ENCODE results near the gene LZTS2. TPM values are rescaled to one million over a fixed set of nuclear protein-coding genes. Genes with fewer than 3 reads are reported as not detected.

The LZTS2 gene
- total and polyA plus RNA-seq, 2 experiments from 2014 or later = 73.6 to 90.7 TPM

DNA sequence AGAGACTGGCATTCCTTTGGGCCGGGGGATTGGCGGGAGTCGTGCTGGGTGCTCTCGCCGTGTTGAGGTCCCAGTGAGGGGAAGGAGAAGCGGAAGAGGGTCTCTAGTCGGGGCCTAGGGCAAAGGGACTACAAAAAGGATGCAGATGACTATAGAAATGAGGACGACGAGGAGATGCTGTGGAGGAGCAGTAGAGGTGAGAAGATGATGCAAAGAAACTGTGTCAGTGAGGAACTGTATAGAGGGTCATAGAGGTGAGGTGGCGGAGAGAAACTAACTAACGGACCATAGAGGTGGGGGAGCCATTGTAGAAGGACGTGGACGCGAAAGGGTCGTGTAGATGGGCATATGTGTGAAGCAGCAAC, 11.9 kb upstream of the LZTS2 start:
- no peak for TF ChIP-seq EZH2 (IDR thresholded peaks at IDR 0.05; ENCODE audit: borderline replicate concordance)
- TF ChIP-seq, protein P1, sequence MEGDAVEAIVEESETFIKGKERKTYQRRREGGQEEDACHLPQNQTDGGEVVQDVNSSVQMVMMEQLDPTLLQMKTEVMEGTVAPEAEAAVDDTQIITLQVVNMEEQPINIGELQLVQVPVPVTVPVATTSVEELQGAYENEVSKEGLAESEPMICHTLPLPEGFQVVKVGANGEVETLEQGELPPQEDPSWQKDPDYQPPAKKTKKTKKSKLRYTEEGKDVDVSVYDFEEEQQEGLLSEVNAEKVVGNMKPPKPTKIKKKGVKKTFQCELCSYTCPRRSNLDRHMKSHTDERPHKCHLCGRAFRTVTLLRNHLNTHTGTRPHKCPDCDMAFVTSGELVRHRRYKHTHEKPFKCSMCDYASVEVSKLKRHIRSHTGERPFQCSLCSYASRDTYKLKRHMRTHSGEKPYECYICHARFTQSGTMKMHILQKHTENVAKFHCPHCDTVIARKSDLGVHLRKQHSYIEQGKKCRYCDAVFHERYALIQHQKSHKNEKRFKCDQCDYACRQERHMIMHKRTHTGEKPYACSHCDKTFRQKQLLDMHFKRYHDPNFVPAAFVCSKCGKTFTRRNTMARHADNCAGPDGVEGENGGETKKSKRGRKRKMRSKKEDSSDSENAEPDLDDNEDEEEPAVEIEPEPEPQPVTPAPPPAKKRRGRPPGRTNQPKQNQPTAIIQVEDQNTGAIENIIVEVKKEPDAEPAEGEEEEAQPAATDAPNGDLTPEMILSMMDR (IDR thresholded peaks at IDR 0.05; ENCODE audit: poor library complexity) = no peak
- no peak for TF ChIP-seq EZH2phosphoT487 (IDR thresholded peaks at IDR 0.05; ENCODE audit: low read depth, severe bottlenecking, unreplicated experiment)
- H3K27ac ChIP-seq = peak overlapping the region; percentile 87
- DNase-seq (ENCODE audit: low spot score) = no peak
- H3K4me3 ChIP-seq = peak overlapping the region; percentile 91
- WGBS (ENCODE audit: low lambda C conversion rate, missing lambda C conversion rate) = 4% methylated on average over 14 of the region's 15 CpGs
- H3K36me3 ChIP-seq (replicated peaks; ENCODE audit: insufficient read depth, low read depth) = no peaks in the 10 kb centered on the region
- no peaks in the 10 kb centered on the region for H3K9me3 ChIP-seq (ENCODE audit: low read depth)
- no peaks in the 10 kb centered on the region for H4K20me1 ChIP-seq (ENCODE audit: insufficient read depth, poor library complexity, severe bottlenecking)
- H3K27me3 ChIP-seq = no peaks in the 10 kb centered on the region
- H2AFZ ChIP-seq = peak overlapping the region; percentile 95
- H3K4me1 ChIP-seq (ENCODE audit: insufficient read depth) = peaks cover 14% of the 10 kb centered on the region
- H3K9me2 ChIP-seq (replicated peaks; ENCODE audit: insufficient read depth) = no peaks in the 10 kb centered on the region
- H3K4me2 ChIP-seq = peak overlapping the region; percentile 98
- peaks cover 37% of the 10 kb centered on the region for H3K79me2 ChIP-seq

DNA sequence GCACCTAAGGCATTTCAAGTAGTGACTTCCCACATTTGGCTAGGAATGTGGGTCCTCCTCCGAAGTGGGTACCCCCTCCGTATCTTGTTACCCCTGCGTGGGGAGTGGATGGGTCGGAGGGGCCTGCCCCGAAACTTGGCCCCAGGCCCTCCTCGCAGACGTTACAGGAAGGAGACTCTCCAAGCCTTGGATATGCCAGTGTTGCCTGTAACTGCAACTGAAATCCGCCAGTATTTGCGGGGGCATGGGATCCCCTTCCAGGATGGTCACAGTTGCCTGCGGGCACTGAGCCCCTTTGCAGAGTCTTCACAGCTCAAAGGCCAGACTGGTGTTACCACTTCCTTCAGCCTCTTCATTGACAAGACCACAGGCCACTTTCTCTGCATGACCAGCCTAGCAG, 11.4 kb upstream of the LZTS2 start:
- Histone ChIP-seq H2AFZ (peak overlapping the region; percentile 95), H3K4me3 (peak overlapping the region; percentile 91), H4K20me1 (ENCODE audit: insufficient read depth, poor library complexity, severe bottlenecking) (no peaks in the 10 kb centered on the region), H3K9me2 (replicated peaks; ENCODE audit: insufficient read depth) (no peaks in the 10 kb centered on the region), H3K27ac (no peak overlapping the region), H3K27me3 (no peaks in the 10 kb centered on the region), H3K36me3 (replicated peaks; ENCODE audit: insufficient read depth, low read depth) (no peaks in the 10 kb centered on the region), H3K79me2 (peaks cover 37% of the 10 kb centered on the region), H3K4me2 (peak overlapping the region; percentile 98), H3K4me1 (ENCODE audit: insufficient read depth) (peaks cover 14% of the 10 kb centered on the region), H3K9me3 (ENCODE audit: low read depth) (no peaks in the 10 kb centered on the region)
- 79% methylated on average over 10 of the region's 10 CpGs for WGBS (ENCODE audit: low lambda C conversion rate, missing lambda C conversion rate)
- DNase-seq (ENCODE audit: low spot score) = no peak
- TF ChIP-seq EZH2 (IDR thresholded peaks at IDR 0.05; ENCODE audit: borderline replicate concordance) (no peak), EZH2phosphoT487 (IDR thresholded peaks at IDR 0.05; ENCODE audit: low read depth, severe bottlenecking, unreplicated experiment) (no peak)
- TF ChIP-seq, protein P1 (IDR thresholded peaks at IDR 0.05; ENCODE audit: poor library complexity) = no peak

DNA sequence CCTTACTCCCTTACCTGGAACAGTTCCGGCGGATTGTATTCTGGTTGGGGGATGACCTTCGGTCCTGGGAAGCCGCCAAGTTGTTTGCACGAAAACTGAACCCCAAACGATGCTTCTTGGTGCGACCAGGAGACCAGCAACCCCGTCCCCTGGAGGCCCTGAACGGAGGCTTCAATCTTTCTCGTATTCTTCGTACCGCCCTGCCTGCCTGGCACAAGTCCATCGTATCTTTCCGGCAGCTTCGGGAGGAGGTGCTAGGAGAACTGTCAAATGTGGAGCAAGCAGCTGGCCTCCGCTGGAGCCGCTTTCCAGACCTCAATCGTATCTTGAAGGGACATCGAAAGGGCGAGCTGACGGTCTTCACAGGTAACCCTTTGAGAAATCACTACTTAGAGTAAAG, 10.5 kb upstream of the LZTS2 start:
- Histone ChIP-seq H3K4me1 (ENCODE audit: insufficient read depth) (peaks cover 14% of the 10 kb centered on the region), H3K27ac (no peak overlapping the region), H4K20me1 (ENCODE audit: insufficient read depth, poor library complexity, severe bottlenecking) (no peaks in the 10 kb centered on the region), H3K4me2 (no peak overlapping the region), H2AFZ (no peak overlapping the region), H3K79me2 (peaks cover 37% of the 10 kb centered on the region), H3K4me3 (no peak overlapping the region), H3K36me3 (replicated peaks; ENCODE audit: insufficient read depth, low read depth) (no peaks in the 10 kb centered on the region), H3K27me3 (no peaks in the 10 kb centered on the region), H3K9me2 (replicated peaks; ENCODE audit: insufficient read depth) (no peaks in the 10 kb centered on the region), H3K9me3 (ENCODE audit: low read depth) (no peaks in the 10 kb centered on the region)
- TF ChIP-seq, protein P1 (IDR thresholded peaks at IDR 0.05; ENCODE audit: poor library complexity) = no peak
- TF ChIP-seq EZH2 (IDR thresholded peaks at IDR 0.05; ENCODE audit: borderline replicate concordance) = no peak
- no peak for TF ChIP-seq EZH2phosphoT487 (IDR thresholded peaks at IDR 0.05; ENCODE audit: low read depth, severe bottlenecking, unreplicated experiment)
- DNase-seq (ENCODE audit: low spot score) = no peak
- 98% methylated on average over 21 of the region's 21 CpGs for WGBS (ENCODE audit: low lambda C conversion rate, missing lambda C conversion rate)

Measured in hepatocyte (in vitro differentiated cells).